Activated CD8-positive, alpha-beta memory T cell treated with anti-CD3 and anti-CD28 coated beads, Interleukin-2, amount 10 ng/mL, durations not matched to agents 7 days and 5 days (primary cell): ENCODE results near the gene SHISA9. TPM values are rescaled to one million over a fixed set of nuclear protein-coding genes. Genes with fewer than 3 reads are reported as not detected.

Experiments used
- ATAC-seq: fragments of 150-1000 bp; cut with Tn5 transposase; one replicate; pipeline ENCODE4 v1.10.0; 2021; ENCODE audit warnings: moderate library complexity
- CTCF ChIA-PET: fragments of 350-600 bp; sonication (Branson Sonifier 250); formaldehyde crosslinking; loops from one replicate; lab custom pipeline; 2021; ENCODE audit warnings: antibody characterized with exemption; lab: Charles Lee
- DNase-seq: peaks from one replicate; pipeline ENCODE4 v3.0.0-alpha.2; 2020
- H3K27ac Mint-ChIP-seq: one replicate; pipeline ENCODE4 v1.8.0; 2021; ENCODE audit warnings: mild to moderate bottlenecking, mixed read lengths
- H3K27me3 Mint-ChIP-seq: one replicate; pipeline ENCODE4 v1.8.0; 2021; ENCODE audit warnings: mixed read lengths
- H3K36me3 Mint-ChIP-seq: one replicate; pipeline ENCODE4 v1.8.0; 2021; ENCODE audit warnings: mild to moderate bottlenecking, mixed read lengths
- H3K4me1 Mint-ChIP-seq: one replicate; pipeline ENCODE4 v1.8.0; 2021; ENCODE audit warnings: mixed read lengths
- H3K4me3 Mint-ChIP-seq: one replicate; pipeline ENCODE4 v1.8.0; 2021; ENCODE audit warnings: mild to moderate bottlenecking, moderate library complexity, mixed read lengths
- H3K9me3 Mint-ChIP-seq: one replicate; pipeline ENCODE4 v1.8.0; 2022; ENCODE audit warnings: low read depth, mixed read lengths
- total RNA-seq, 2 experiments: library from RNA; stranded (reverse); gene quantifications; one replicate each; pipeline ENCODE4 v1.2.3, GENCODE V29; 2021

Gene SHISA9
- total RNA-seq, 2 experiments from 2014 or later = 0.21 TPM; not detected in 1

DNA sequence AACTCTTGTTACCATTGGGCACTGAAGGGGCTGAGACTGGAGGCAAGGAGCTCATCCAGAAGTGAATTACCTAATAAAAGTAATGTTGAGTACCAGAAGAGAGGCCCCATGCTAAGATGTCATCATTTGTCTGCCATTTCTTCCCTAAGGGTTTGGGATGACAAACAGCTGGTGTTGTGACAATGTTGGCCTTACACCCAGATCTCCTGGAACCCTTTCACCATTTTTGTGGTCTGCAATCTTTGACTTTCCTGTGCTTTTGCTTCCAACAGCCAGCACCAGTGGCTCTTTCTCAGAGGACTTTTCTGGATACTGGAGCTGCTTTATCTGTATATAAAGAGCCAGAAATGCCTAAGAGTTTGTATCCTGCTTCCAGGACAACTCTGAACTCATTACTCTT lies 84.1 kb downstream of the SHISA9 start:
- Mint-ChIP-seq H3K9me3 (peaks cover 8% of the 10 kb centered on the region), H3K36me3 (no peaks in the 10 kb centered on the region), H3K27ac (no peak overlapping the region), H3K4me1 (no peaks in the 10 kb centered on the region), H3K4me3 (no peak overlapping the region), H3K27me3 (no peaks in the 10 kb centered on the region)
- ATAC-seq (no peak), DNase-seq (no peak)
- CTCF ChIA-PET = no interaction called here

DNA sequence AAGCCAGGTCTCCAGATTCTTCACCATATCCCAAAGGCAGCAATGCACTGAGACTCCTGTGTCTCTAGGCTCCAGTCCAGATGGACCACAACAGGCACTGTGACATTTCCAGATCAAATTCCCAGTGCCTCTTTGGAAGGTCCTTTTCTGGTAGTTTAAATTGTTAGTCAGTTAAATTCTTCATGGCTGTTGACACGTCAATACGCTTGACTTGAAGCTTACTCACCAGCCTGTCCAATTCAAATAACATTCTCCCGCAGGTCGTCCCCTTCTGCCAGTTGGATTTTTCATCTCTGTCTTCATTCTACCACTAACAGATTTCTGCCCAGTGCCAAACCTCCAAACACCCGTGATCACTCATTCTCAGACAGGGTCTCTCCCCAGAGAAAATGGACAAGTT lies 86.7 kb downstream of the SHISA9 start:
- H3K27ac Mint-ChIP-seq = no peak overlapping the region
- H3K9me3 Mint-ChIP-seq = peaks cover 10% of the 10 kb centered on the region
- ATAC-seq (no peak), DNase-seq (no peak)
- no peaks in the 10 kb centered on the region for H3K27me3 Mint-ChIP-seq
- CTCF ChIA-PET = no interaction called here
- no peaks in the 10 kb centered on the region for H3K4me1 Mint-ChIP-seq
- H3K36me3 Mint-ChIP-seq = no peaks in the 10 kb centered on the region
- H3K4me3 Mint-ChIP-seq = no peak overlapping the region

DNA sequence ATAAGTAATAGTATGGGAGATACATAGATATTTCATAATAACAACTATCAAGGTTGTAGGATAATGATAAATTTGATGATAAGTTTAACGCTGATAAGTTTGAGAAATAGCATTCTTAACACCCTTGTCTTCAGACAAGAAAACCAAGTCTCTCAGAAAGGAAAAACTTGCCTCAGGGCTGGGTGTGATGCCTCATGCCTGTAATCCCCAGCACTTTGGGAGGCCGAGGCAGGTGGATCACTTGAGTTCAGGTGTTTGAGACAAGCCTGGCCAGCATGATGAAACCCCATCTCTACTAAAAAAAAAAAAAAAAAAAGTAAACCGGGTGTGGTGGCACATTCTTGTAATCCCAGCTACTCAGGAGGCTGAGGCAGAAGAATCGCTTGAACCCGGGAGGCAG lies 90.7 kb downstream of the SHISA9 start:
- Mint-ChIP-seq H3K36me3 (no peaks in the 10 kb centered on the region), H3K27ac (no peak overlapping the region), H3K27me3 (no peaks in the 10 kb centered on the region)

DNA sequence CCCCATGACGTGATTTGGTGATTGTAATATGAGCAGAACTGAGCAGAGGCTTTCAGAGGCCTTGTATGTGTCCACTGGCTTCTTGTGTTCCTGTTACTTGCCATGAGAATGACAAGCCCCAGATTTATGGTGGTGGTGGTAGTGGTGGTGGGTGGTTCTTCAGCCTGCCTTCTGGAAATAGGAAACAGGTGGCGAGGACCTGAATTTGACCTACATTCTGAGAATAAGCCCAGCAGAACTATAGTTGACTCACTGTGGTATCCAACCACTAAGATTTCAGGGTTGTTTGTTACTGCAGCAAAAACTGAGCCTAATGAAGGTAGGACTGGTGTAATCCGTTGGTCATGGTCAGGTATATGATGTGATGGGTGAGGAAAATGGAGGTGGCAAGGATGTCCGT lies 93.0 kb downstream of the SHISA9 start:
- ATAC-seq = no peak
- H3K36me3 Mint-ChIP-seq = no peaks in the 10 kb centered on the region
- no peaks in the 10 kb centered on the region for H3K27me3 Mint-ChIP-seq
- H3K9me3 Mint-ChIP-seq = peaks cover 2% of the 10 kb centered on the region
- H3K27ac Mint-ChIP-seq = no peak overlapping the region
- H3K4me1 Mint-ChIP-seq = no peaks in the 10 kb centered on the region
- no peak overlapping the region for H3K4me3 Mint-ChIP-seq
- DNase-seq = no peak
- CTCF ChIA-PET = no interaction called here

More for the DNA sequence above, 90.7 kb downstream of the SHISA9 start:
- ATAC-seq (no peak), DNase-seq (no peak)
- H3K9me3 Mint-ChIP-seq = peaks cover 5% of the 10 kb centered on the region
- CTCF ChIA-PET = no interaction called here
- no peaks in the 10 kb centered on the region for H3K4me1 Mint-ChIP-seq
- no peak overlapping the region for H3K4me3 Mint-ChIP-seq

DNA sequence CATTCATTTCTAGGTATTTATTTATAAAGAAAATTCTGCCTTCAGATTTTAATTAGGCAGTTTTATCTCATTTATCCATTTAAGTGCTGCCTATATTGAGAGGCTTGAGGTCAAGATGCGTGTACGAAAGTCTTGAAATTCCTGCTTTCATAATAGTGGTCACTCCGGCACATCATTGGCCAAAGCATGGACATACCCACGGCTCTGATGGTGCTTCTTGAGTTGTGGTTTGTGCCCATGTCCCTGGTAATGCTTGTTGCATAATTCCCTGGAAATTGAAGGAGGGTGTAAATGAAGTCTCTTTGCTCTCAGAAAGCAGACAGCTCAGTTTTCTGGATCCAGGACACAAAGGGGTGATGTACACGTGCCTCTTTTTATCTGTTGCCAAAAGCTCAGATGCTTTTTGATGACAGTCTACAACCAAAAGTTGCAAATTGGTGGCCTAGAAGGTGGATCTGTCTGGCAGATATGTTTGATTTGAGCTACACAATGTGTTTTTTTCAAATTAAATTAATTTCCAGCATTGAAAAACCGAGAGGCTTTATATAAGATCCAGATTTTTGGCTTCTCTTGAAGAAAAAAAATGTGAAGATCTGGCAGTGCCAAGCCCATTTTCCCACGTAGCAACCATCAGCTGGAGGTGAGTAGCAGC lies 94.4 kb downstream of the SHISA9 start:
- CTCF ChIA-PET = no interaction called here
- no peak for ATAC-seq
- no peaks in the 10 kb centered on the region for H3K36me3 Mint-ChIP-seq
- no peak overlapping the region for H3K4me3 Mint-ChIP-seq
- H3K4me1 Mint-ChIP-seq = no peaks in the 10 kb centered on the region
- no peak overlapping the region for H3K27ac Mint-ChIP-seq
- no peak for DNase-seq
- H3K9me3 Mint-ChIP-seq = peaks cover 2% of the 10 kb centered on the region
- no peaks in the 10 kb centered on the region for H3K27me3 Mint-ChIP-seq

DNA sequence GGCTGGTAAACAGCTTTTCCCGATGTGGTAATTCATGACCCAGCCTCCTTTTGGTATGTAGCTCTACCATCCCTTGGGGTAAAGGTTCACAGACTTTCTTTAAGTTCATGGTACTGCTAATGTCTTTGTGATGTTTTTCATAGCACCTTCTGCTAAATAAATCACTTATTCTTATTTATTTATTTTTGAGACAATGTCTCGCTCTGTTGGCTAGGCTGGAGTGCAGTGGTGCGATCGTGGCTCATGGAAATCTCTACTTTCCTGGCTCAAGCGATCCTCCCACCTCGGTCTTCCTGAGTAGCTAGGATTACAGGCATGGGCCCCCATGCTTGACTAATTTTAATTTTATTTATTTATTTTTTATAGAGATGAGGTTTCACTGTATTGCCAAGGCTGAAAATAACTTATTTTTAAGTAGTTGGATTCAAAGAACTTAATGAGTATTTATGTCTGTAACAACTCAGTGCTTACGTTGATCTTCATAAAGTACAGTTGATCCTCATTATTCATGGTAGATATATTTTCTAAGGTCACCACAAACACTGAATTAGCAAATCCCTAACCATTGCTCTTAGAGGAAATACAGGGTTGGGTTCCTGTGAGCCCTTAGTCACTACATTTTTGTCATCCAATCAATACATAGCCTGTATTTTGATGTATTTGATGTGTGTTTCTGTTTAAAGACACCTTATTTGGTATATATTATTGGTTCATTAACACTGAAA lies 97.1 kb downstream of the SHISA9 start:
- CTCF ChIA-PET = no interaction called here
- Mint-ChIP-seq H3K9me3 (no peaks in the 10 kb centered on the region), H3K4me1 (no peaks in the 10 kb centered on the region), H3K36me3 (no peaks in the 10 kb centered on the region), H3K4me3 (no peak overlapping the region), H3K27ac (no peak overlapping the region), H3K27me3 (no peaks in the 10 kb centered on the region)
- no peak for ATAC-seq
- no peak for DNase-seq

DNA sequence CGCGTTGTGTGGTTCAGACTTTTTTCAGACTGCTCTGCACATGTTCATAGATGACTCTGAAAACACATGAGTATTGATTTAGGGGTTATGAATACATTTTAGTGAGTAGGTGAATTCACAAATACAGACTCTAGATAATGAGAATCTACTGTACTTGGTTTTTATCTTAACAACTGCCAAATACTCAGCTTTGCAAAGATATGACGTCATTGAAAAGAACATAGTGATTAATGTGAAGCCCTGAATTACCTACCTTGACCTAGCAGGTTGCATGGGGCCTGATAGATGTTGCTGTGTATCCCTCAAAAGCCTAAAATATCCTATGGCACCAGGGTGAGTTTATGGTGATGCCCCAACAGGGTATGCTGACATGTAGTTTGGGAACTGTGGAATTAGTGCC lies 98.0 kb downstream of the SHISA9 start:
- H3K36me3 Mint-ChIP-seq = no peaks in the 10 kb centered on the region
- DNase-seq (no peak), ATAC-seq (no peak)
- CTCF ChIA-PET = no interaction called here
- no peaks in the 10 kb centered on the region for H3K27me3 Mint-ChIP-seq
- no peak overlapping the region for H3K27ac Mint-ChIP-seq
- no peaks in the 10 kb centered on the region for H3K4me1 Mint-ChIP-seq
- H3K9me3 Mint-ChIP-seq = no peaks in the 10 kb centered on the region
- H3K4me3 Mint-ChIP-seq = no peak overlapping the region

DNA sequence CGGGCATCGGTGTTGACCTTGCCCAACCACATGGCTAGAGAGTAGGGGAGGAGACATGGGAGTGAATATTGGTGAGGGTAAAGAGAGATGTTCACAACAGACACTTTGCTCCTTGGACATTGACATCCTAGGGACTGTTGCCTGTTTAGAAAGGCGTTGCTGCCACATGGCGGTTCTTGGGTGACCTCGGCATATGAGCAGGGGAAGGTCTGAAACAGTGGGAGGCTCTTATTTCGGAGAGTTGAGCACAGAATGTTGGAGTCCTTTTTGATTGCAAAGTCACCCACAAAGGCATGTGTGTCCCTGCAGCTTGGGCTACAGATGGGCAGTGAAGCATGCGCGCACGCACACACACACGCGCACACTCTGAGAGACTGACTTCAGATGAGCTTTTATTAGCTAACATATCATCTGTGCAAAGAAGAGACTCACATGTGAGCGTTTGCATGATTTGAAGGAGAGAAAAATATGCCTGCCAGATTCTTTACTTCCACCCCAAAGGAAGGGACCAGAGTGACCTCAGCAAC lies 104.4 kb downstream of the SHISA9 start:
- Mint-ChIP-seq H3K9me3 (peaks cover 2% of the 10 kb centered on the region), H3K36me3 (no peaks in the 10 kb centered on the region), H3K4me1 (no peaks in the 10 kb centered on the region), H3K27me3 (no peaks in the 10 kb centered on the region), H3K4me3 (no peak overlapping the region), H3K27ac (no peak overlapping the region)
- DNase-seq (no peak), ATAC-seq (no peak)
- CTCF ChIA-PET = no interaction called here

DNA sequence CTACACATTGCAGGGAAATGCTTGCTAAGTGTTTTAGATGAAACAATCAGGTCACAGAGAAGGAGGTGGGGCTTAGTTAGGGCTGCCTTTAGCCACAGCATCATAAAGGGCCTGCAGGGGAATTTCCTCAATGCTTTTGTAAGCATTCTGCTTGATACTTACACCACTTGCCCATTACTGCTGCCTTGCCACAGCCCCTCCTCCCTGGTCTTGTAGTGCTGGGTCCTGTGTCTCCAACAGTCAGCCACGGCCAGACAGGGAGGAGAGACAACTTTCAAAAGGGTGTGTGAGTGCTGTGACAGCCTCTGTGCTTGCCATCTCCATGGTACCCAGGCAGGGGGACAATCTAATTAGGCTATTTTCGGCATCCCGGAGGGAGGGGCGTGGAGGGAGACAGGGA lies 111.2 kb downstream of the SHISA9 start:
- DNase-seq (no peak), ATAC-seq (no peak)
- Mint-ChIP-seq H3K27me3 (no peaks in the 10 kb centered on the region), H3K4me3 (no peak overlapping the region), H3K9me3 (peaks cover 2% of the 10 kb centered on the region), H3K36me3 (no peaks in the 10 kb centered on the region), H3K4me1 (no peaks in the 10 kb centered on the region), H3K27ac (no peak overlapping the region)
- CTCF ChIA-PET = no interaction called here

DNA sequence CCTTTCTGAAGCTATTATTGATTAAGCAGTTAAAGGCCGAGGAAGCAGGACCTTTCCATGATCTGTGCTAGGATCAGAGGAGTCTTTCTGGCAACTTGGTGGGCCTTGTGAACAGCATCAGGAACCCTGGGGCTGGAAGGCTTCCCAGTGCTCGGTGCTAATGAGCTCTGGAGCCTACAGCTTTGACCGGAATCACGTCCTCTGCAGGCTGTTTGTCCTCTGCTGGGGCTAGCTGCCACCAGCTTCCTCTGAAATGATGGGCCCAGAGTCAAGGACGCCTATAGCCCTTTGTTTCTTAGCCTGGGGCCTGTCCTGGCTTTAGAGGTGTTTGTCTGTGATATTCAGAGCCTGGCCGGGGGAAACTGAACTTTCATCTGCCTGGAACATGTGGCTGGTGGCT lies 111.6 kb downstream of the SHISA9 start:
- Mint-ChIP-seq H3K27ac (no peak overlapping the region), H3K4me3 (no peak overlapping the region), H3K9me3 (peaks cover 2% of the 10 kb centered on the region), H3K36me3 (no peaks in the 10 kb centered on the region), H3K4me1 (no peaks in the 10 kb centered on the region), H3K27me3 (no peaks in the 10 kb centered on the region)
- CTCF ChIA-PET = no interaction called here
- DNase-seq = no peak
- no peak for ATAC-seq

DNA sequence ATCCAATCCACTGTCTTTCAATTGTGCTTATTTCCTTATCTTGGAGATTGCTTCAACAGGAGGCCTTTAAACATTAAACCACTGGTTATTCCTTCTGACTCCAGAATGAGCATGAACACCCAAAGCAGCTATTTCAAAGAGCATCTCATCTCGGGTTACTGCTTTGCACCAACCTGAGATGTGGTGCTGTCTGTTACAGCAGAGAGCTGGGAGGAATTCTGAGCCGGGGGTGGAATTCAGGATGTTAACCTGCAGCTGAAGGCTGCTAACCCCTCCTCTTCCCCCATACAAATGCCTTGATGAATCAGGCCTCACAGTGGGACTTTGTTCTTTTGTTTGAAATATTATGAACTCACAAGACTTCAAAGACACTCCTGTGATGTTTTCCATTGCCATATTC lies 113.1 kb downstream of the SHISA9 start:
- DNase-seq (no peak), ATAC-seq (no peak)
- Mint-ChIP-seq H3K36me3 (no peaks in the 10 kb centered on the region), H3K27me3 (no peaks in the 10 kb centered on the region), H3K27ac (no peak overlapping the region), H3K9me3 (peaks cover 2% of the 10 kb centered on the region), H3K4me3 (no peak overlapping the region), H3K4me1 (no peaks in the 10 kb centered on the region)
- CTCF ChIA-PET = no interaction called here

DNA sequence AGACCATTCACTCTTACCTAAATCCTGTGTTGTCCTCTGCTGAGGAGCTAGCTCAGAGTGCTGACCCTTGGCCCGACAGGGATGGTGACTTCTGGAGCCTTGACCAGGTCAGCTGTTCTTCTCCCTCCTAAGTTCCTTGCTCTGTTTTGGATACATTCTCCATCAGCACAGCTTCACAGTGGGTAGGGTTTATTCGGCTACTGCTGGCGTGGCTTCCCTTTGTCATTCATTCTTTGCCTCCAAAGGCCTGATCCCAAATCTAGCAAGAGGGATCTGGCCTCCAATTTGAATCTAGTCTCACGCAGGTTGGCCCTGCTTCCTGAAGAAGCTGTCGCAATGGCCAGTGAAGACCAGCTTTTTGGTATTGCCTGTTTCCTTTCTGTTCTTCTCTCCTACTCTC lies 116.6 kb downstream of the SHISA9 start:
- Mint-ChIP-seq H3K27me3 (no peaks in the 10 kb centered on the region), H3K4me1 (no peaks in the 10 kb centered on the region), H3K27ac (no peak overlapping the region), H3K36me3 (no peaks in the 10 kb centered on the region), H3K9me3 (peaks cover 2% of the 10 kb centered on the region), H3K4me3 (no peak overlapping the region)
- ATAC-seq = no peak
- CTCF ChIA-PET = no interaction called here
- DNase-seq = no peak

DNA sequence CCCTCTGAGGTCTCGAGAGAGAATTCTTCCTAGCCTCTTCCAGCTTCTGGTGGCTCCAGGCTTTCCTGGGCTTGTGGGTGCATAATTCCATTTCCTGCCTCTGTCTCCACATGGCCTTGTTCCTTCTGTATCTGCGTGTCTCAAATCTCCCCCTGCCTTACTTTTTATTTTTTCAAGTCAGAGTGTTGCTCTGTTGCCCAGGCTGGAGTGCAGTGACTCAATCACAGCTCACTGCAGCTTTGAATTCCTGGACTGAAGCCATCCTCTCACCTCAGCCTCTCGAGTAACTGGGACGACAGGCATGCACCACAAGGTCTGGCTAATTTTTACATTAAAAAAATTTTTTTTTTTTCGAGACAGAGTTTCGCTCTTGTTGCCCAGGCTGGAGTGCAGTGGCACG lies 120.6 kb downstream of the SHISA9 start:
- no peak for DNase-seq
- ATAC-seq = no peak
- Mint-ChIP-seq H3K4me3 (no peak overlapping the region), H3K27ac (no peak overlapping the region), H3K4me1 (no peaks in the 10 kb centered on the region), H3K9me3 (peaks cover 8% of the 10 kb centered on the region), H3K27me3 (no peaks in the 10 kb centered on the region), H3K36me3 (no peaks in the 10 kb centered on the region)
- CTCF ChIA-PET = no interaction called here

DNA sequence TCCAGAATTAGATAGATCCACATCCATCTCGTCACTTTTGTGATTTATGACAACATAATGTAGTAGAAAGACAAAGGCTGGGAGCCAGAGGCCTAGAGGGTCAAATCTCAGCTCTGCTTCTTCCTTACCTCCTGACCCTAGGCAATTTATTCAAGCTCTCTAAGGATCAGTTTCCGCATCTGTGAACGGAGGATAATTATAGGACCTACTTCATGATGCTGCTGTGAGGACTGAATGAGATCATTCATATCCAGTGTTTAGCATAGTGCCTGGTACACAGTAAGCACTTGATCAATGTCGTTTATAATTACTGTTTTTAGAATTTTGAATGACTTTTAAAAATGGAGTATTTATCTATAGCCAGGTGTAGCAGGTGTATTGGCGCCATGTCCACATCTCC lies 128.4 kb downstream of the SHISA9 start:
- H3K27ac Mint-ChIP-seq = no peak overlapping the region
- DNase-seq = no peak
- CTCF ChIA-PET = no interaction called here
- H3K4me1 Mint-ChIP-seq = no peaks in the 10 kb centered on the region
- H3K9me3 Mint-ChIP-seq = peaks cover 13% of the 10 kb centered on the region
- no peak overlapping the region for H3K4me3 Mint-ChIP-seq
- no peaks in the 10 kb centered on the region for H3K27me3 Mint-ChIP-seq
- no peak for ATAC-seq
- no peaks in the 10 kb centered on the region for H3K36me3 Mint-ChIP-seq
